Measurements from ENCODE around the gene BCOR.

The BCOR gene

DNA sequence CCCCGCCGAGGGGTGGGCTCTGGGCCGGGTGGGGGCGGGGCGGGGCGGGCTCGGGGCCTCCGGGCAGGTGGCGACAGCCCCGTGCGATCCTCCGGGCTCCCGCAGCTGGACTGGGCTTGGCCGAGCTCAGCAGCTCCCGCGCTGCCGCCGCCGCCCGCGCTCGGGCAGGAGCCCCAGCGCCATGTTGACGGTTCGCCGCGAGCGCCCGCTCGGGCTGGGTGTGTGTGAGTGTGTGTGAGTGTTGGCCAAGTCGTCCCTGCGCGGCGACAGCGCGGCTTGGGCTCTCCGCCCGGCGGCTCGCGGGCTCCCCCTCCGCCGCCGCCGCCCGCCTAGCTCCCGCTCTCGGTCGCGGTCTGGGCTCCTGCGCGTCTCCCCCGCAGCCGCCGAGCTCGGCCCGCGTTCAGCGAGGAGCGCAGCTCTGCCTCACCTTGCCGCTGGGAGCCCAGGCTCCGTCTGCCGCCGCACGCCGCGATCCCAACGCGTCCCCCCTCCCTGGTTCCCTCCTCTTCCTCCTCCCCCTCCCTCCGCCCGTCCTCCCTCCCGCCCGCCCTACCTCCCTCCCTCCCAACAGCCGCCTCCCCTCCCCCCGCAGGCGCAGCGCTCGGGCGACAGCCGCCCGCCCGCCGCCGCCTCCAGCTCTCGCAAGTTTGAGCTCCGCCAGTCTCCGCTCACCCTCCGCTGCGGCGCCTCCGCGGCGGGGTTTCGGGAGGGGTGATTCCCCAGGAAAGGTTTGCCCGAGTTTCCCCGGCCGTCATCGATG lies at the start of gene BCOR:
Gene BCOR (minus strand): TSS at position 455 of the 760 bp plus-strand sequence. CDS start 20,029 bp downstream, outside the sequence.
- peak; percentile 29 to 69 (median 47) for DNase-seq

GRCh38 chrX:40147126-40147952 lies 49.6 kb upstream of the BCOR start:
- no peak for DNase-seq

DNA sequence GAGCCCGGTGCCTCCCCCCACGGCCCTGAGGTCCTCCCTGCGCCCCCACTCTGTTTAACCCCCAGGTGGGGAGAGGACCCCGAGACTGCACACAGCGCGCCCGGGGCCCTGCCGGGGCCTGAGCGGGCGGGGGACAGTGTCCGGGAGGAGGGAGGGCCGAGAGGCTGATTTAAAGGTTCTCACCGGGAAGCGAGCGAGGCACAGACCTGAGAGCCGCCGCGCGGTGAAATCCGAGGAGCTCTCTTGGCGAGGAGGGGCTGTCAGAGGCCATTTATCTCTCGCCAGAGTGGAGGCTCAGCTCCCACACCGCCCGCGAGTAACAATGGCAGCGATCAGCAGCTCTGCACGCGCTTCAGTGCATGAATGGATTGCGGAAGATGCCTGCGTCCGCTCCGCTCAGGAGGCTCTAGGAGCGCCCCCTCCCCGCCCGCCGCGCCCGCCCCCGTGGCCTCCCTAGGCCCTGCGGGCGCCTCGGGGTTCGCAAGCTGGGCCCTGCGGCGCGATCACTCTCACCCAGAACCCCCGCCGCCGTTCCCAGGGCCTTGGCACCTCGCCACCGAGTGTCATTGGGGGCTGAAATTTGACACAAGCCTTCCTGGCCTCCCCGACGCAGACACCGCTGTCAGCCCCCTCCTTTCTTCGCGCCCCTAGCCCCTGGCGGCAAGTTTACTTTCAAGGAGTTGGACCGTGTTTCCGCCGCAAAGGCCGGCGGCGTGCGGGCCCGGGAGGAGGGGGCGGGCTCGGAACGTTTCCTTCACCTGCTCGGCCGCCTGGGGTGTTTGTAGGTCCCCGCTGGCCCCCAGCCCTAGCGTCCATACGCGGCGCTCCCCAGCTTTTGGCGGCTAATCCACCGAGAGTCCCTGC lies 48.7 kb upstream of the BCOR start:
- no peak for DNase-seq

GRCh38 chrX:40145923-40146261 lies 48.1 kb upstream of the BCOR start:
- no peak for DNase-seq

- no peak for DNase-seq
Measured at GRCh38 chrX:40145001-40145922, 47.5 kb upstream of the BCOR start.

DNA sequence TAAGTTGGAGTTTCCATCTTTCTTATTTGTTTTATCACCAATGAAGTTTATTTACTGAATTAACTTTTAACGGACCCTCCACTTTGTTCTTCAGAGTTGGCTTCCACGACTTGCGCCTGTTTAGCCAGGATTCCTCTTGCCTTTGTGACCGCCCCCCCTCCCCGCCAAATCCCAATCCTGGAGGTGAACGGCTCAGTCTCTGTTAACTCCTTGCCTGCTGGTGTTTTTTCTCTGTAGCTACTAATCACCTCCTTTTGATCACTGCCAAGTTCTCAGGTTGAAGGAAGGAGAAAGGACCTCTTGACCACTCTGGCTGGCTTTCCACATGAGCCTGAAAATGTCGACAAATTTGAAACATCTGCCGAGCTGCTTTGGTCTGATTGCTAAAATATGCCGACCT lies 46.8 kb upstream of the BCOR start:
- DNase-seq = no peak

DNA sequence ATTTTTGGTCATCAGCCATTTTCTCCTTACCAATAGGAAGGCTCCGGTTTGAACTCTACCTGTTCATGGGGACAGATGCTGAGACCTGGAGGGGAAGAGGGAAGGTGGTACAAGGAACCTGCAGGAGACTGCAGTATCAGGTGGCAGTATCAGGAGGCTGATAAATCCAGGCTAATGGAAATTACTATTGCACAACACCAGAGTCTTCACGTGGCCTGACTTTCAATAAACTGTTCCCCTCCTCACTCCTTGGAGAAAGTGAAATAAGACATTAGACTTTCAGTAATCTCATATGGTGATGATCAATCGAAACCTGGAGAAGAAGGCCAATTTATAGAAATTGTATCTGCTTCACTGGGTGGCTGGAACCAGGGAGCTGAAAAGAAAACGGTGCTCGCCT lies 46.2 kb upstream of the BCOR start:
- no peak for DNase-seq

DNA sequence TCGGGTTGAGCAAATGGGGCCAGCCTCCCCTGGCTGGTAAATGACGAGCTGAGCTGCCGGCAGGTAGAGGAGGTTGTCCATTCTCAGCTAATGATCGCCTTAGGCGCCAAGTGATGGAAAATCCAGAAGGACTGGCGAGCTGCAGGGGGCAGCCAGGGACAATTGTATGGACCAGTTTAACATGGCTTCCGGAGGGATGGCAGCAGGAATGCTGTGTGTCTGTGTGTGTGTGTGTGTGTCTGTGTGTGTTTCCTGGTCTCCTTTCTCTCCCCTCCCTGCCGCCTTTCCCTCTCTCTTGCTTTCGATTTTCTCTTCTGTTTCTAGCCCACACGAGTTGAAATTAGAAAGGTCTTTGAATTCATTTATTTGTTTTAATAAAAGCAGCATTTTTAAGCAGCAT lies 45.2 kb upstream of the BCOR start:
- no peak for DNase-seq

DNA sequence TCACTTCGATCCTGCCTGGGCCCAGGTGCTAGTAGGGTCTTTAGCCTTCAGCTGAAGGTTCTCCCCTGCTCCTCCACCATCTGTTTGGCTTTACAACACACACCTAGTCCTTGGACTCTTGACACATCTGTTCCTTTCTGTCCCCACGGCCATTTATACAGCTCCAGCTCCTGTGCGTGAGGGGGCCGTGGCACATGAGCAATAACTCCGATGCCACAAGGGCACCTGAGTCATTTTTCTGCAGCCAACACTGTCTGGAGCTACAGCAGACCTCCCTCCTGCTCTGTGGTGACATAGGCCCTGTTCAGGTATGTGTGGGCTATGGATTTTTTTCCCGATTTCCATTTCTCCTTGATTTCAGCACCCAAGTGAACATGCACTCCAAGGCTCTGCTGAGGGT lies 44.7 kb upstream of the BCOR start:
- DNase-seq = no peak

DNA sequence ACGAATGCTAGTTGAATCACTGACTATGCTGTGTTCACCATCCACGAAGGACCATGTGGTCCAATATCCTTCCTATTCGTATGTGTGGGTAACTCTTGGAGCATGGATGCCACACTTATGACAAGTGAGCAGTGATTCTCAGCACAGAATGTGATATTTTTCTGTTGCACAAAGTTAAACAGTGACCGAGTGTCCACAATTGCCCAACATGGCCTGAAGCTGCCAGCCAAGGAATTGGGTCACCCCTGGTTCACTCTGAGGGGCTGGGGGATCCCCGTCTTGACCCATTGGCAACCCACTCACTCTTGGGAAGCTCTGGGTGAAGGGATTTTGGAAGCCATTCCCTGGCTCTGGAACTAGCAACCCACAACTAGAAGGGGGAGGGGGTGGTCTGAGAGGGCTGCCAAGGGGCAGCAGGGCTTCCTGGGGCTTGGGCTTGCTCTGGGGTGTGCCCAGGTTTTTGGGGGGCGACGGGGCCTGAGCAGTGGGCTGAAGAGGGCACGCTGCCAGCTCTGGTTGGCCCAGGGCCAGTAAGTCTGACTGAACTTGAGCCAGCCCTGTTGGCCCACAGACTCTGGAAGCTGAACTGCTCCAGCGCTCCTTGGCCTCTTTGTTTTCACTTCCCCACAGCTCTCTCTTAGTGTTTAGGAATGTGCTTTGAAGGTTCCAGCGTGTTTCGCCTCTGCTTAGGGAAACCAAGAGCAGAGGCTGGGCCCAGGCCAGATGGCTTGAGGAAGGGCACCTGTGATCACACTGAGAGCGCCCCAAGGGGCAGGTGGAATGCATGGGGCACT lies 43.1 kb upstream of the BCOR start:
- DNase-seq = no peak

DNA sequence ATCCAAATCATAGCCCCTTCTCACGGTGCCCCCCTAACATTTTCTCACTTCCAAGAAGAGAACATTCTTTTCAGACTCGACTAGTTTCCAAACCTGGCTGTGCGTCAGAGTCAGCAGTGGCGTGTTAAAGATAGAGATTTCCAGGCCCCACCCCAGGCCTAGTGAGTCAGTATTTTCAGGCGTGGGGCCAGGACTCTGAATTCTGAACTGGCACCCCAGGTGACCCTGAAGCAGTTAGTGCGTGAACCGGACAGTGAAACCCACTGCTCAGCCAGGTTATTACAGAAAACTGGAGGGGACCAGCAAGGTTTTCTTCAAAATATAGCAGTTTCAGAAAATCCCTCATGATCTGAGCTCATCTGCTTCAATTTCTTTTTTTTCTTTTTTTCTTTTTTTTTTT lies 35.0 kb upstream of the BCOR start:
- DNase-seq = no peak

GRCh38 chrX:40131654-40132337 lies 34.0 kb upstream of the BCOR start:
- no peak for DNase-seq

DNA sequence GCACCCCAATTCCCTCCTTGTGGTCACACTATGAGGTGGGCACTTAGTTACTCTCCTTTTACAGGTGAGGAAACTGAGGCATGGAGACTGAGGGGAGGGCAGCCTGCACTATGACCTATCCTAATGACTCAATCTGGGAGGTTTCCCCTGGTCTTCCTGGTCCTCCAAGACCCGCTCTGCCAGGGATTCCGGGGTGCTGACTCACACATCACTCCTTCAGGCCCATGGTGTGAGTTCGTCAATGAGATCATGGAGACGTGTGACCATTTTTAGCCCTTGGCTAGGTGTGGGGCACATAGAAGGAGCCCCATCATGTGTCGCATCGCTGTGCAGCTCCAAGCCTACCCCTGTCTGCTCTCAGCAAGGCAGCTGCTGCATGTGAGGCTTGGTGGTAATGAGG lies 32.4 kb upstream of the BCOR start:
- DNase-seq = no peak

- DNase-seq = no peak
Measured at GRCh38 chrX:40127052-40127451, 29.3 kb upstream of the BCOR start.

DNA sequence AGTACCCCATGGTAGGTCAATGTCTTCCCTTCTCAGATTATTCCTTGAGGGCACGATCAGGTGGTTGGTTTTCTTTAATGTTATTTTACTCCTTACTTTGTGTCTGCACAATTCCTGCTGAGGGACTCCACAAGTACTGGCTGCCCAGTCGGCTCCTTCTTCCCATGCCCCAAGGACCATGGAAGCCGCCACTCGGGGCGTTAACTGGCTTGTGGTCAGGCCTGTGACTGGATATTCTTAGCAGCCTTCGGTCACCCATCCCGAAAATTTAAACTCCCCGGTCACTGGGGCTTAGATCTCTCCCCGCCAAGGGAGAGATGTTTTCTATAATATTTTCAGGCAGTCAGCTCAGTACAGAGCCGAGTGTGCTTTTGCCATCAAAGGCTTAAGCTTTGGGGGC lies 24.7 kb upstream of the BCOR start:
- DNase-seq = no peak

- no peak for DNase-seq
Measured at GRCh38 chrX:40121618-40122017, 23.9 kb upstream of the BCOR start.

DNA sequence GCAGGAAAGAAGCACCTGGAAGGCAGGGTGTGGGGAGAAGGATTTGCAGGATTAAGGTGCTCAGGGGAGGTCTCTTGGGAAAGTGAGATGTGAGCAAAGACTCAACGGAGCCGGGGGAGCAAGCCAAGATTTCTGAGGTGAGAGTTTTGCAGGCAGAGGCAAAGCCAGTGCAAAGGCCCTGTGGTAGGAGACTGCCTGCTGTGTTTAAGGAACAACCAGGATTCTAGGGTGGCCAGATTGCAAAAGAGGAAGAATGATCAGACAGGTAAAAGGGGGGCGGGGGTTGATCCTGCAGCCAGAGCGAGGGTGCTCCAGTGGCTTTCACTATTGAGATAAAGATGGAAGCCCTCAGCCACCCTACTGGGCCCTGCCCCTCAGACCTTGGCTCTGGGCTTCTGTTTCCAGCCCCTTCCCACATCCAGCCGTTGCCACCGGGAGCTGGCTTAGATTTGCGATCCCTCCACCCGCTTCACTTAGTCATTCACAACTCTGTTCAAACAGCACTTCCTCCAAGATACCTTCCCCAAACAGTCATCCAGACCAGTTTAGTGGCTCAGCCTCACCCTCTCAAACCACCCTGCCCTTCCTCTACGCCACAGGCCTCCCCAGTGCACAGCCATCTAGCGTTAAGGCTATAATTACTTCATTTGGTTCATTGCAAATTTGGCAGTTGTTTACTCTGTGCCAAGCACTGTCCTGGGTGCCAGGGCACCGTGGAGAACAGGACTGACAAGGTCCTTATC lies 23.3 kb upstream of the BCOR start:
- DNase-seq = no peak

GRCh38 chrX:40117715-40118285 lies 20.0 kb upstream of the BCOR start:
- no peak for DNase-seq

- no peak for DNase-seq
Measured at GRCh38 chrX:40116925-40117324, 19.2 kb upstream of the BCOR start.

GRCh38 chrX:40112996-40113395 lies 15.2 kb upstream of the BCOR start:
- DNase-seq = no peak
